ENCODE measurements around the gene MTERF1. TPM values are rescaled to one million over a fixed set of nuclear protein-coding genes. Genes with fewer than 3 reads are reported as not detected.
A peak's percentile ranks its signal among the peaks of the same experiment; 100 is the strongest.

The MTERF1 gene
- total RNA-seq, 1 donor from 2014 or later: 19.5 TPM

DNA sequence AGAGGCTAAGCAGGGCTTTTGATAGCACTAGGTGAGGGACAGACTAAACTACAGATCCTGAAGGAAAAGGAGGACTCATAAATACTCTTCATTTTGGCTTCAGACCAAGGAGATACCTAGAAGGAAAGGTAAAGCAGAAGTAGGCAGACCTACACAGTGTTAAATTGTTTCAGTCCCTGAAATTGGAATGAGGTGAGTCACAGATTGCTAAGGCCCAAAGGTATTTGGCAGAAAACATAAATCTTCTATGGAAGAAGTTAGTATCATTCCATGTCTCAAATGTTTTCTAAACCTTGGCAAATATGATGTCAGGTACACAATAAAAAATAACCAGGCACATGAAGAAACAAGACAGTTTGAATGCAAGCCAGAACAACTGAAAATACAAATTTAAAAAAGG is 30.0 kb downstream of the MTERF1 start:
- H3K36me3 Mint-ChIP-seq (ENCODE audit: insufficient read depth): peaks cover 14% of the 10 kb centered on the region
- peaks cover 32% of the 10 kb centered on the region for H3K9me3 Mint-ChIP-seq (ENCODE audit: low read depth)
- H3K4me1 Mint-ChIP-seq (ENCODE audit: low read depth): peaks cover 6% of the 10 kb centered on the region
- H3K4me3 Mint-ChIP-seq (ENCODE audit: low read depth): no peak overlapping the region
- H3K27ac Mint-ChIP-seq: no peak overlapping the region
- TF ChIP-seq, protein P1, sequence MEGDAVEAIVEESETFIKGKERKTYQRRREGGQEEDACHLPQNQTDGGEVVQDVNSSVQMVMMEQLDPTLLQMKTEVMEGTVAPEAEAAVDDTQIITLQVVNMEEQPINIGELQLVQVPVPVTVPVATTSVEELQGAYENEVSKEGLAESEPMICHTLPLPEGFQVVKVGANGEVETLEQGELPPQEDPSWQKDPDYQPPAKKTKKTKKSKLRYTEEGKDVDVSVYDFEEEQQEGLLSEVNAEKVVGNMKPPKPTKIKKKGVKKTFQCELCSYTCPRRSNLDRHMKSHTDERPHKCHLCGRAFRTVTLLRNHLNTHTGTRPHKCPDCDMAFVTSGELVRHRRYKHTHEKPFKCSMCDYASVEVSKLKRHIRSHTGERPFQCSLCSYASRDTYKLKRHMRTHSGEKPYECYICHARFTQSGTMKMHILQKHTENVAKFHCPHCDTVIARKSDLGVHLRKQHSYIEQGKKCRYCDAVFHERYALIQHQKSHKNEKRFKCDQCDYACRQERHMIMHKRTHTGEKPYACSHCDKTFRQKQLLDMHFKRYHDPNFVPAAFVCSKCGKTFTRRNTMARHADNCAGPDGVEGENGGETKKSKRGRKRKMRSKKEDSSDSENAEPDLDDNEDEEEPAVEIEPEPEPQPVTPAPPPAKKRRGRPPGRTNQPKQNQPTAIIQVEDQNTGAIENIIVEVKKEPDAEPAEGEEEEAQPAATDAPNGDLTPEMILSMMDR (IDR thresholded peaks at IDR 0.05; ENCODE audit: unreplicated experiment): no peak
- H3K27me3 Mint-ChIP-seq: no peaks in the 10 kb centered on the region
- DNase-seq (ENCODE audit: low spot score, unreplicated experiment): no peak

DNA sequence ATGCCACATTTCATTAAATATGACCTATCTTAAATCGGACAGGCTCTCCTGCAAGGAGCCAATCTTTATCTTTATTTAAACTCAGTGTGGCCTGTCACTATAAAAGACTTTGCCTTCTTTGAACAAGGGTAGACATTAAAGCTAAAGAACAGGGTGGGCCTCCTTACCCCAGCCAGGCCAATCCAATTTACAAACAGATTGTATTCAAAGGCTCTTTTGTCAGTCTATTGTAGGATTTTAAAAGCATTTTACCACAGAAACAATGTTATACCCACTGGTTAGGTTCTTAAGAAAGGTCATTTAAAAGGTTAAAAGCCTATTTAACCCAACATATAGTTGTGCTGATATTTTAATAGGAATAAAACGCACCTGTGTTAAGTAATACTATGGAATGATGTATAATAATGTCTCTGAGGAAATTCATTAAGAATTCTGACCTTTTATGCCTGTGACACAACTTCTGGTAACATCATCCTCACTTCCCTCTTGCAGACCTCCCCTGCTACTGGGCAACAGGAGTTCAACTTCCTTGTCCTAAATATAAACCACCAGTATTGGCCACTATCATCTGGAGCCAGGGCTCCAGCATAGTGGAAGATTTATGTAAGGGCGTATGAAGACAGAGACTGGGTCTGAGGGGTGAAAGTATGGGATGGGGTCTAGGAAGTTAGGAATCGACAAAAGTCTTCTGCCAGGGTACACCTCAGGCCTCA is 32.5 kb downstream of the MTERF1 start:
- H3K27ac Mint-ChIP-seq: peak overlapping the region; percentile 16
- TF ChIP-seq, protein P1 (IDR thresholded peaks at IDR 0.05; ENCODE audit: unreplicated experiment): no peak
- H3K4me1 Mint-ChIP-seq (ENCODE audit: low read depth): peaks cover 6% of the 10 kb centered on the region
- H3K27me3 Mint-ChIP-seq: no peaks in the 10 kb centered on the region
- H3K4me3 Mint-ChIP-seq (ENCODE audit: low read depth): no peak overlapping the region
- peaks cover 6% of the 10 kb centered on the region for H3K36me3 Mint-ChIP-seq (ENCODE audit: insufficient read depth)
- DNase-seq (ENCODE audit: low spot score, unreplicated experiment): no peak
- H3K9me3 Mint-ChIP-seq (ENCODE audit: low read depth): peaks cover 14% of the 10 kb centered on the region

DNA sequence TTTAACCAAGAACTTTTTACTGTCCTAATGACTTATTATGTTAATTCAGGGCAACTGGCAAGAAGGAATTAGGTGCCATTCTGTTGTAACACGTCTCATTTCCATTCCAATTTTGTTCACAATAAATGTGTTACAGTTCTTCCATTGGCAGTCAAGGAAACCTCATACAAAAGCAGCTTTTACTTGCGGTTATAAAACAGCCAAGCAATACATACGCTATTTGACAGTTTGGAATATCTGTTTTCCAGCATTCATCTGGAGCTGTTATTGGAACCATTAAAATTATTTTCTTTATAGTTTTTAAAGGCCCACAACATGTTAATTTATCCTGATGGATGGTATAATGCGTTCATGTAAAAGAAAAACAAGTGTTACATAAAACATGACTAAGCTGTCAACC is 33.3 kb downstream of the MTERF1 start:
- H3K4me3 Mint-ChIP-seq (ENCODE audit: low read depth): no peak overlapping the region
- peaks cover 6% of the 10 kb centered on the region for H3K9me3 Mint-ChIP-seq (ENCODE audit: low read depth)
- DNase-seq (ENCODE audit: low spot score, unreplicated experiment): no peak
- H3K27me3 Mint-ChIP-seq: no peaks in the 10 kb centered on the region
- TF ChIP-seq, protein P1 (IDR thresholded peaks at IDR 0.05; ENCODE audit: unreplicated experiment): no peak
- H3K36me3 Mint-ChIP-seq (ENCODE audit: insufficient read depth): peaks cover 4% of the 10 kb centered on the region
- H3K4me1 Mint-ChIP-seq (ENCODE audit: low read depth): peaks cover 6% of the 10 kb centered on the region
- no peak overlapping the region for H3K27ac Mint-ChIP-seq

DNA sequence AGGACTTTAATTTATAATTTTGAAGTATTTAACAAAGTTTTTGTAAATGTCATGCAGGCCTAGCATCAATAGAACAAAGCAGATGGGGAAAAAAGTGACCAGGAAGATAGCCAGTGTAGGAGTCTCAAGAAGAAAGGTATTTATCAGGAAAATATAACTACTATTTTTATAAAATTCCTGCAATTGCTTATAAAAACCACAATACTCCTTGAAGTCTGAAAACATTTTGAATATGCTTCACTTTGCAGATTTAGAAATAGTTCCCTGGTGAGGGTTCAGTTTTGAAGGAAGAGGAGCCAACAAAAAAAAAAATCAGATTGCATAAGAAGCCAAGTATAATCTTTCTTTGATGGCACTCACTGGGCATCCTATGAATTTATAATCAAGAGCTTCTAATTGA is 34.1 kb downstream of the MTERF1 start:
- peaks cover 4% of the 10 kb centered on the region for H3K36me3 Mint-ChIP-seq (ENCODE audit: insufficient read depth)
- peaks cover 6% of the 10 kb centered on the region for H3K4me1 Mint-ChIP-seq (ENCODE audit: low read depth)
- H3K27me3 Mint-ChIP-seq: no peaks in the 10 kb centered on the region
- H3K9me3 Mint-ChIP-seq (ENCODE audit: low read depth): peaks cover 11% of the 10 kb centered on the region
- H3K4me3 Mint-ChIP-seq (ENCODE audit: low read depth): no peak overlapping the region
- no peak overlapping the region for H3K27ac Mint-ChIP-seq
- TF ChIP-seq, protein P1 (IDR thresholded peaks at IDR 0.05; ENCODE audit: unreplicated experiment): no peak
- no peak for DNase-seq (ENCODE audit: low spot score, unreplicated experiment)

DNA sequence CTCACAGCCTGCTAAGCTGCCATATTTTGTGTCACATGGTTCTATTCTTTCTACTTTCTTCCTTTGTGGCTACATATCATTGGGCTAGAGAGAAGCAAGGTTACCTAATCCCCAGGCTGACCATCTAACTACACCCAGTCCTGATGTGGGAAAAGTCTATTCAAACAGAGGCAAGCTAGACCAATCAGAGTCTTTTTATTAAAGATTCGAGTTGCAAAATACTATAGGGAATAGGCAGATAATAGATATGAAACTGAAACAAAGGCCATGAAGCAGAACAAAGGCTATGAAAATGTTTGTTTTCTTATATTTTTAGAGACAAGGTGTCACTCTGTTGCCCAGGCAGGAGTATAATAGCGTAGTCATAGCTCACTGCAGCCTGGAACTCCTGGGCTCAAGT is 36.7 kb downstream of the MTERF1 start:
- H3K36me3 Mint-ChIP-seq (ENCODE audit: insufficient read depth): peaks cover 4% of the 10 kb centered on the region
- TF ChIP-seq, protein P1 (IDR thresholded peaks at IDR 0.05; ENCODE audit: unreplicated experiment): no peak
- H3K9me3 Mint-ChIP-seq (ENCODE audit: low read depth): peaks cover 16% of the 10 kb centered on the region
- no peak overlapping the region for H3K4me3 Mint-ChIP-seq (ENCODE audit: low read depth)
- H3K27ac Mint-ChIP-seq: no peak overlapping the region
- no peaks in the 10 kb centered on the region for H3K27me3 Mint-ChIP-seq
- H3K4me1 Mint-ChIP-seq (ENCODE audit: low read depth): peaks cover 6% of the 10 kb centered on the region
- DNase-seq (ENCODE audit: low spot score, unreplicated experiment): no peak

All from progenitor cell of endocrine pancreas (in vitro differentiated cells).